ENCODE measurements around the gene PPP1R37.

Gene PPP1R37

GRCh38 chr19:45112111-45112827 is 19.3 kb downstream of the PPP1R37 start (continued):
- no peak for TF ChIP-seq CREB5 (CRISPR knock-in tag; IDR thresholded peaks at IDR 0.05; ENCODE audit: low read depth)

DNA sequence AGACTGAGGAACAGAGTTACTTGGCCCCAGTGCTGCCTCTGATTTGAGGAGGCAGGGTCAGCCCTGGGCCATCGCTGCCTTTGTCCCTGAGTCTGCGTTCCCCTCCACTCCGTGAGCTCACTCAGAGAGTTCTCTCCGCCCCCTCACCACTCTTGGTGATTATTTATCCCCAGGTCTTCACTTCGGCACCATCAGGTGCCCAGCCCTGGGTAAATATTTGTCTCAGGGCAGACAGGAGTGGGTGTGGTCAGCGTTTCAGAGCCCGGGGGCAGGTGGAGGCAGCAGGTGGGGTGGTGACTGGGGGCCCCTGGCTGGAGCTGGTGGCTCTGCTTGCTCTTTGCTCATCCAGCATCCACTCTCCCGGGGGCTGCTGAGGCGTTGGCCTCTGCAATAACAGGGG is 20.6 kb downstream of the PPP1R37 start:
- no peak for TF ChIP-seq GLIS3 (CRISPR knock-in tag; IDR thresholded peaks at IDR 0.05)
- ATAC-seq = no peak

GRCh38 chr19:45114116-45114515 is 21.1 kb downstream of the PPP1R37 start:
- TF ChIP-seq GLIS3 (CRISPR knock-in tag; IDR thresholded peaks at IDR 0.05) (no peak), BACH2 (CRISPR knock-in tag; IDR thresholded peaks at IDR 0.05; ENCODE audit: borderline replicate concordance) (no peak), ESRRG (CRISPR knock-in tag; IDR thresholded peaks at IDR 0.05) (no peak), TOX (CRISPR knock-in tag; IDR thresholded peaks at IDR 0.05; ENCODE audit: borderline replicate concordance) (no peak), CSDC2 (CRISPR knock-in tag; IDR thresholded peaks at IDR 0.05) (no peak), ARNTL (CRISPR knock-in tag; IDR thresholded peaks at IDR 0.05; ENCODE audit: borderline replicate concordance, low read depth) (no peak), RARB (CRISPR knock-in tag; IDR thresholded peaks at IDR 0.05) (no peak), TCF4 (CRISPR knock-in tag; IDR thresholded peaks at IDR 0.05; ENCODE audit: borderline replicate concordance) (no peak), ZNF8 (CRISPR knock-in tag; IDR thresholded peaks at IDR 0.05) (no peak), CSRNP3 (CRISPR knock-in tag; IDR thresholded peaks at IDR 0.05) (no peak), ZNF565 (CRISPR knock-in tag; conservative IDR thresholded peaks at IDR 0.05; ENCODE audit: low read depth) (no peak), CREB5 (CRISPR knock-in tag; IDR thresholded peaks at IDR 0.05; ENCODE audit: low read depth) (no peak), ZNF70 (CRISPR knock-in tag; IDR thresholded peaks at IDR 0.05) (no peak), ZFP3 (CRISPR knock-in tag; IDR thresholded peaks at IDR 0.05) (no peak)
- TF ChIP-seq, protein P1, sequence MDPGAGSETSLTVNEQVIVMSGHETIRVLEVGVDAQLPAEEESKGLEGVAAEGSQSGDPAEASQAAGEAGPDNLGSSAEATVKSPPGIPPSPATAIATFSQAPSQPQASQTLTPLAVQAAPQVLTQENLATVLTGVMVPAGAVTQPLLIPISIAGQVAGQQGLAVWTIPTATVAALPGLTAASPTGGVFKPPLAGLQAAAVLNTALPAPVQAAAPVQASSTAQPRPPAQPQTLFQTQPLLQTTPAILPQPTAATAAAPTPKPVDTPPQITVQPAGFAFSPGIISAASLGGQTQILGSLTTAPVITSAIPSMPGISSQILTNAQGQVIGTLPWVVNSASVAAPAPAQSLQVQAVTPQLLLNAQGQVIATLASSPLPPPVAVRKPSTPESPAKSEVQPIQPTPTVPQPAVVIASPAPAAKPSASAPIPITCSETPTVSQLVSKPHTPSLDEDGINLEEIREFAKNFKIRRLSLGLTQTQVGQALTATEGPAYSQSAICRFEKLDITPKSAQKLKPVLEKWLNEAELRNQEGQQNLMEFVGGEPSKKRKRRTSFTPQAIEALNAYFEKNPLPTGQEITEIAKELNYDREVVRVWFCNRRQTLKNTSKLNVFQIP (CRISPR knock-in tag; IDR thresholded peaks at IDR 0.05; ENCODE audit: borderline replicate concordance, low read depth) = no peak
- TF ChIP-seq, protein P2, sequence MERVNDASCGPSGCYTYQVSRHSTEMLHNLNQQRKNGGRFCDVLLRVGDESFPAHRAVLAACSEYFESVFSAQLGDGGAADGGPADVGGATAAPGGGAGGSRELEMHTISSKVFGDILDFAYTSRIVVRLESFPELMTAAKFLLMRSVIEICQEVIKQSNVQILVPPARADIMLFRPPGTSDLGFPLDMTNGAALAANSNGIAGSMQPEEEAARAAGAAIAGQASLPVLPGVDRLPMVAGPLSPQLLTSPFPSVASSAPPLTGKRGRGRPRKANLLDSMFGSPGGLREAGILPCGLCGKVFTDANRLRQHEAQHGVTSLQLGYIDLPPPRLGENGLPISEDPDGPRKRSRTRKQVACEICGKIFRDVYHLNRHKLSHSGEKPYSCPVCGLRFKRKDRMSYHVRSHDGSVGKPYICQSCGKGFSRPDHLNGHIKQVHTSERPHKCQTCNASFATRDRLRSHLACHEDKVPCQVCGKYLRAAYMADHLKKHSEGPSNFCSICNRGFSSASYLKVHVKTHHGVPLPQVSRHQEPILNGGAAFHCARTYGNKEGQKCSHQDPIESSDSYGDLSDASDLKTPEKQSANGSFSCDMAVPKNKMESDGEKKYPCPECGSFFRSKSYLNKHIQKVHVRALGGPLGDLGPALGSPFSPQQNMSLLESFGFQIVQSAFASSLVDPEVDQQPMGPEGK (CRISPR knock-in tag; IDR thresholded peaks at IDR 0.05; ENCODE audit: borderline replicate concordance) = no peak
- ATAC-seq = no peak

GRCh38 chr19:45115809-45116615 is 23.0 kb downstream of the PPP1R37 start:
- no peak for ATAC-seq
- TF ChIP-seq, protein P3, sequence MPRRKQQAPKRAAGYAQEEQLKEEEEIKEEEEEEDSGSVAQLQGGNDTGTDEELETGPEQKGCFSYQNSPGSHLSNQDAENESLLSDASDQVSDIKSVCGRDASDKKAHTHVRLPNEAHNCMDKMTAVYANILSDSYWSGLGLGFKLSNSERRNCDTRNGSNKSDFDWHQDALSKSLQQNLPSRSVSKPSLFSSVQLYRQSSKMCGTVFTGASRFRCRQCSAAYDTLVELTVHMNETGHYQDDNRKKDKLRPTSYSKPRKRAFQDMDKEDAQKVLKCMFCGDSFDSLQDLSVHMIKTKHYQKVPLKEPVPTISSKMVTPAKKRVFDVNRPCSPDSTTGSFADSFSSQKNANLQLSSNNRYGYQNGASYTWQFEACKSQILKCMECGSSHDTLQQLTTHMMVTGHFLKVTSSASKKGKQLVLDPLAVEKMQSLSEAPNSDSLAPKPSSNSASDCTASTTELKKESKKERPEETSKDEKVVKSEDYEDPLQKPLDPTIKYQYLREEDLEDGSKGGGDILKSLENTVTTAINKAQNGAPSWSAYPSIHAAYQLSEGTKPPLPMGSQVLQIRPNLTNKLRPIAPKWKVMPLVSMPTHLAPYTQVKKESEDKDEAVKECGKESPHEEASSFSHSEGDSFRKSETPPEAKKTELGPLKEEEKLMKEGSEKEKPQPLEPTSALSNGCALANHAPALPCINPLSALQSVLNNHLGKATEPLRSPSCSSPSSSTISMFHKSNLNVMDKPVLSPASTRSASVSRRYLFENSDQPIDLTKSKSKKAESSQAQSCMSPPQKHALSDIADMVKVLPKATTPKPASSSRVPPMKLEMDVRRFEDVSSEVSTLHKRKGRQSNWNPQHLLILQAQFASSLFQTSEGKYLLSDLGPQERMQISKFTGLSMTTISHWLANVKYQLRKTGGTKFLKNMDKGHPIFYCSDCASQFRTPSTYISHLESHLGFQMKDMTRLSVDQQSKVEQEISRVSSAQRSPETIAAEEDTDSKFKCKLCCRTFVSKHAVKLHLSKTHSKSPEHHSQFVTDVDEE (CRISPR knock-in tag; IDR thresholded peaks at IDR 0.05) = no peak
- TF ChIP-seq ZFP30 (CRISPR knock-in tag; IDR thresholded peaks at IDR 0.05) (no peak), SNAI2 (CRISPR knock-in tag; IDR thresholded peaks at IDR 0.05) (no peak), ZNF70 (CRISPR knock-in tag; IDR thresholded peaks at IDR 0.05) (no peak), PPARA (CRISPR knock-in tag; IDR thresholded peaks at IDR 0.05; ENCODE audit: borderline replicate concordance) (no peak)
